GM12872 (cell line): ENCODE data around the gene ERP44.

ENCODE experiments used
- TF ChIP-seq, protein P1 (sequence below): IDR thresholded peaks from 3 replicates; pipeline ENCODE4 v1.5.1; 2011; ENCODE audit warnings: low read depth, mild to moderate bottlenecking, low read length, moderate library complexity; ENCODE audit not compliant: insufficient read depth

Gene ERP44

DNA sequence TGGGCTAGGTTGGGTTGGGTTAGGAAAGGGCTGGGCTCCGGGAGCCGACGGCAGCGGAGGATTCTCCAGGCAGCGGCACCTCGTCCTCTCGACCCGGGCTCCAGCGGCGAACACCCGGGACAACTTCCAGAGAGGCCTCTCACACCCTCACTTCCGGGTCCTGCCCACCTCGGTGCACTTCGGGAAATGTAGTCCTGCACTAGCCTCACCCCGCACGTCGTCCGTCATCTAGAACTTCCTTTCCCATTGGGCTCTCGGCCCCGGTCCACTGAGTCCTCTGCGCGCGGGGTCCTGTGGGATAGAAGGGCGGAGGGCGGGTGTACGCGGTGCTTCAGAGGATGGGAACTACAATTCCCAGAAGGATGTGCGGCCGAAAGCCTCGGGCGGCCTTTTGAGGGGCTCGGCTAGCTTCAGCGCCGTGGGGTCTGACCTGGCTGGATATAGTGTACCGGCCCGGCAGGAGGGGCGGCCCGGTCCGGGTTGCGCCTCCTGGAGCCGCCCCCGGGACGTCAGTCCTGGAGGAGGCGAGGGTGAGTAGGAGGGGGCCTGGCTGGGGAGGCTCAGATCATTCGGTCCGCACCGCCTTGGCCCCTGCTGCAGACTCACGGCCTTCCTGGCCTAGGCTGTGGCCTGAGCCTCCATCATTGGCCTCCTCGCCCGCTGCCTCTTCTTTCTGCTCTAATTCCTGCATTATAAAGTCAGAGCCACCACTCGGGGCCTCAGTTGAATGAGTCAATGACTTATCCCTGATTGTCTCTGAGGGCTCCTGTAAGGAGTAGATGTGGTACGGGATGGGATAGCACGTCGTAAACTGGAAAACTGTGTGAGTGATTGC lies at the start of gene ERP44, which contains the start of gene INVS:
ERP44 (minus strand) TSS at position 114 of the 835 bp plus-strand sequence. CDS start 160 bp downstream, outside the sequence.
INVS (plus strand) TSS at position 357 of the 835 bp plus-strand sequence. CDS start 5,279 bp downstream, outside the sequence.
- TF ChIP-seq, protein P1, sequence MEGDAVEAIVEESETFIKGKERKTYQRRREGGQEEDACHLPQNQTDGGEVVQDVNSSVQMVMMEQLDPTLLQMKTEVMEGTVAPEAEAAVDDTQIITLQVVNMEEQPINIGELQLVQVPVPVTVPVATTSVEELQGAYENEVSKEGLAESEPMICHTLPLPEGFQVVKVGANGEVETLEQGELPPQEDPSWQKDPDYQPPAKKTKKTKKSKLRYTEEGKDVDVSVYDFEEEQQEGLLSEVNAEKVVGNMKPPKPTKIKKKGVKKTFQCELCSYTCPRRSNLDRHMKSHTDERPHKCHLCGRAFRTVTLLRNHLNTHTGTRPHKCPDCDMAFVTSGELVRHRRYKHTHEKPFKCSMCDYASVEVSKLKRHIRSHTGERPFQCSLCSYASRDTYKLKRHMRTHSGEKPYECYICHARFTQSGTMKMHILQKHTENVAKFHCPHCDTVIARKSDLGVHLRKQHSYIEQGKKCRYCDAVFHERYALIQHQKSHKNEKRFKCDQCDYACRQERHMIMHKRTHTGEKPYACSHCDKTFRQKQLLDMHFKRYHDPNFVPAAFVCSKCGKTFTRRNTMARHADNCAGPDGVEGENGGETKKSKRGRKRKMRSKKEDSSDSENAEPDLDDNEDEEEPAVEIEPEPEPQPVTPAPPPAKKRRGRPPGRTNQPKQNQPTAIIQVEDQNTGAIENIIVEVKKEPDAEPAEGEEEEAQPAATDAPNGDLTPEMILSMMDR, result no peak

DNA sequence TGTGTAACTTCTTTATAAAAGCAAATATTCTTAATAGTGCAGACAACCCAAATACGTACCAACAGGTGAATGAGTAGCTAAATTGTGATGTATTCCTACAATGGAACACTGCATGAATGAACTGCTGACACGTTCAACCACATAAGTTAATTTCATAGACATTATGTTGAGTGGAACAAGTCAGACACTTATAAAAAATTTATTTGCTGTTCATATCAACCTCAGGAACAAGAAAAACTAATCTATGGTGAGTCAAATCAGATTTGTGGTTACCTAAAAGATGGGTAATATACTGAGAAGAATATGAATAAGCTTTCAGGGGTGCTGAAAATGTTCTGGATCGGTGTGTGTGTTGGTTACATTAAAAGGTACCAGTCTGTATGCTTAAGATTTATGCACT lies 35.9 kb upstream of the ERP44 start:
- TF ChIP-seq, protein P1, result no peak

DNA sequence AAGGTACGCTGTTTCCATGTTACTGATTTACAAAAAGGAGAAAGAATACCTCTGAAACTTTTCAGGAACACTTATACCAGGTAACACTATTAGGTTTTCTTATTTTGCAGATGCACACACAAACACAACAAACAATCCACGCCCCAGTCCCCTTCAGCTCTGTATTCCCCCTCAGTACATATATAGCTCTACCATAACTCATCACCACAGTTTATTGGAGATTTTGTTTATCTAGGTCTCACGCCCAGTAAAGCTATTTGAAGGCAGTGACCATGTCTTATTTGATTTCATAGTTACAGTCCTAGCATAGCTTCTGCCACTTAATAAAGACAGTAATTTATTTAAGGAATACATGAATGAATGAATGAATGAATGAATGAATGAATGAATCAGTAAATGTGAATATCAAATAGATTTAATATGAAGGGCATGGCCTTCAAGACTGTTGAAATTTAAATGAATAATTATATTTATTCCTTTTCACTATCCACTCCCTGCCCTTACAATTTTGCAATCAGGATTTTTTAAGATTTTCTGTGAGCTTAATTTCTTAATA lies 33.2 kb upstream of the ERP44 start:
- TF ChIP-seq, protein P1, result no peak

DNA sequence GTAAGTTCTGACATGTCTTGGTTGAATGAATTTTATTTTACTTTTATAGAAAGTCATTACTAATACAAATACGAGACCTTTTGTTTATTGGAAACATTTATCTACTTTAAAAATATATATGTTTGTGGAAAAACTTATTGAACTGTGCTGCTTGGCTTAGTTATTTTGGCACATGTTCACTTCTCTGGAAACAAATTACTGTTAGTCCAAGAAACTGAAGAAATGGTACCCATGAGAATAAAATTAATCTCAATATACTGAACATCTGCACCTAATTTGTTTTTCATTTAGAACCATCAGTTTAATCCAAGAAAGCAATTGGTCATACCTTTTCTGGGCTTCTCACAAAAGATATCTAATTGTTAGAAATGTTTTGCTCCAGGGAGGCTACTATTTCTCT lies 32.4 kb upstream of the ERP44 start:
- TF ChIP-seq, protein P1, result no peak

DNA sequence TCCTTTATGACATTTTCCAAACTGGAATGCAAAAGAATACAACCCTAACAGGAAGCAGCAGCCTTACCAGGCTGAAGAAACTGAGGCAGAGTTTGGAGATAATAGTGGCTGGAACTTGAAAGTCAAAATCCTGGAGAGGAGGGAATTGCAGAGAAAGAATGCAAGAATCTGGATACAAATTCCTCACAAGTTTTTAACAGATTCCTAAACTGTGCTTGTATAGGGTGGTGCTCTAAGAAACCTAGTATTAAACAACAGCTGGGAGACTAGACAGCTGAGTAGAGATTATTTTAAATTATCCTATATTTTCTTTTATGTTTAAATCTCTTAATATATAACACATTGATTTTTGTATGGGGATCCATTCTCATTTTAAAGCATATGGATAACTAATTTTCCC lies 31.0 kb upstream of the ERP44 start:
- TF ChIP-seq, protein P1, result no peak

DNA sequence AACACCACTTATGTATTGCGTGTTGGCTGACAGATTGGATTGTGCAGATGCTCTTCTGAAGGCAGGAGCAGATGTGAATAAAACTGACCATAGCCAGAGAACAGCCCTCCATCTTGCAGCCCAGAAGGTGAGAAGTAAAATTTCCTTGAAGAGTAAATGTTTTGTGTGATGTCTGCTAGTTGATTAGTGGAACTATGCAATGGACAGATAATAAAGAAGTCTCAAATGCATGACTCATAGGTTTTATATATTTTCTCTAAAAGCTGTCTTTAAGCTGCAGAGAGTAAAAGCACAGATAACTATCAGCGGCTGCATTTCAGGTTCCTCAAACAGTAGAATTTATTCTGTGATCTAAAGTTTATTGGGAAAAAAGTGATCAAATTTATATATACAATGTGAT lies 27.6 kb upstream of the ERP44 start:
- TF ChIP-seq, protein P1, result no peak

DNA sequence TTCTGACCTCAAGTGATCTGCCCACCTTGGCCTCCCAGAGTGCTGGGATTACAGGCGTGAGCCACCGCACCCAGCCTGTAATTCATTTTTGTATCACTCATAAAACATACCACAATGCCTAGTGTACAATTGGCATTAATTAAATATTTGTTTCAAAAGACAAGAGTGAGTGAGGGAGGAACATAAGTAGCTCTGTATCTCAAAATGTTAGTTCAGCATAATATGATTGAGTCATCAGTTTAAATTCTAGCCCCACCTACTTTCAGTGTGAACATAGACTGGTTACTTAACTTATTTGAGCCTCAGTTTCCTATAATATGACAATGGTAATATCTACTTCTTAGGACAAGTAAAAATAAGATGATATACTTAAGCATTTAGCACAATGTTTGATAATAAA lies 27.1 kb upstream of the ERP44 start:
- TF ChIP-seq, protein P1, result no peak
